Smooth muscle cell (in vitro differentiated cells): Measurements from ENCODE around the gene CKAP5. TPM values are rescaled to one million over a fixed set of nuclear protein-coding genes. Genes with fewer than 3 reads are reported as not detected.

Experiments
- DNase-seq: peaks from one replicate; lab custom pipeline; 2025; ENCODE audit not compliant: unreplicated experiment; lab: John Stamatoyannopoulos, UW
- H2AFZ ChIP-seq: fragments of 200-600 bp; sonication (generic); 2 replicates; pipeline ENCODE4 v1.6.0; 2016; ENCODE audit warnings: antibody characterized with exemption, low read depth, mild to moderate bottlenecking
- H3F3A ChIP-seq: fragments of 200-600 bp; sonication (generic); 2 replicates; pipeline ENCODE4 v1.6.0; 2017; ENCODE audit warnings: antibody characterized with exemption, low read depth
- H3K27ac ChIP-seq: fragments of 200-600 bp; sonication (generic); 2 replicates; pipeline ENCODE4 v1.5.1; 2016; ENCODE audit warnings: low read depth, mild to moderate bottlenecking
- H3K27me3 ChIP-seq: fragments of 200-600 bp; sonication (generic); 2 replicates; pipeline ENCODE4 v1.6.1; 2016; ENCODE audit warnings: low read depth, mild to moderate bottlenecking
- H3K36me3 ChIP-seq: fragments of 200-600 bp; sonication (generic); 2 replicates; pipeline ENCODE4 v1.5.1; 2016; ENCODE audit warnings: low read depth
- H3K4me1 ChIP-seq: fragments of 200-600 bp; sonication (generic); 2 replicates; pipeline ENCODE4 v1.5.1; 2016; ENCODE audit warnings: low read depth
- H3K4me2 ChIP-seq: fragments of 200-600 bp; sonication (generic); 2 replicates; pipeline ENCODE4 v1.6.0; 2016; ENCODE audit warnings: mild to moderate bottlenecking
- H3K4me3 ChIP-seq: fragments of 200-600 bp; sonication (generic); 2 replicates; pipeline ENCODE4 v1.5.1; 2016; ENCODE audit warnings: mild to moderate bottlenecking
- H3K79me2 ChIP-seq: fragments of 200-600 bp; sonication (generic); 2 replicates; pipeline ENCODE4 v1.6.0; 2016; ENCODE audit warnings: low read depth, mild to moderate bottlenecking
- H3K9ac ChIP-seq: fragments of 200-600 bp; sonication (generic); 2 replicates; pipeline ENCODE4 v1.6.0; 2016; ENCODE audit warnings: low read depth
- H3K9me3 ChIP-seq: fragments of 200-600 bp; sonication (generic); replicated peaks from 2 replicates; pipeline ENCODE4 v1.5.1; 2016; ENCODE audit warnings: low read depth
- H4K20me1 ChIP-seq: fragments of 200-600 bp; sonication (generic); 2 replicates; pipeline ENCODE4 v1.6.0; 2016; ENCODE audit warnings: low read depth
- WGBS: methylation state at CpG from one replicate; pipeline ENCODE4 v1.1.7; 2016; ENCODE audit warnings: low lambda C conversion rate; 5-methylcytosine and 5-hydroxymethylcytosine counted together
- microRNA-seq: library from miRNA; unstranded; fragments of <30 nt; microRNA quantifications from one replicate; pipeline ENCODE4, GENCODE V29; 2016; ENCODE audit warnings: borderline number of aligned reads
- polyA plus RNA-seq: library from polyadenylated mRNA; unstranded; fragments of >200 nt; fragmentation: Nextera tagmentation; extraction: Ambion mirVana; gene quantifications from 2 replicates; pipeline ENCODE4 v1.2.1, GENCODE V29; 2016
- small RNA-seq: library from RNA; depleted of rRNA; stranded (forward); fragments of <200 nt; gene quantifications from one replicate; pipeline ENCODE3, GENCODE V24; 2014
- total RNA-seq: library from RNA; depleted of rRNA; stranded (reverse); fragments of >200 nt; gene quantifications from 2 replicates; pipeline ENCODE4 v1.2.3, GENCODE V29; 2014
- TF ChIP-seq, protein P1 (sequence below): fragments of 200-600 bp; sonication (generic); IDR thresholded peaks from 2 replicates; pipeline ENCODE4 v1.5.1; 2017; ENCODE audit warnings: borderline replicate concordance, mild to moderate bottlenecking, antibody characterized with exemption; ENCODE audit not compliant: insufficient read depth, poor library complexity, severe bottlenecking

Gene CKAP5
- total and polyA plus RNA-seq, 2 experiments from 2014 or later: 24.5 to 57.0 TPM

GRCh38 chr11:46694072-46694471, 152.0 kb downstream of the CKAP5 start:
- Histone ChIP-seq H3K4me3 (no peak overlapping the region), H3K9me3 (no peaks in the 10 kb centered on the region), H3F3A (no peaks in the 10 kb centered on the region), H3K4me2 (no peak overlapping the region), H3K27me3 (no peaks in the 10 kb centered on the region), H2AFZ (no peak overlapping the region), H3K36me3 (no peaks in the 10 kb centered on the region), H3K27ac (peak overlapping the region; percentile 79), H3K9ac (peak overlapping the region; percentile 38), H4K20me1 (peaks cover 14% of the 10 kb centered on the region), H3K79me2 (peaks cover 16% of the 10 kb centered on the region), H3K4me1 (peaks cover 2% of the 10 kb centered on the region)
- DNase-seq: no peak
- WGBS: 86% methylated on average over 6 of the region's 6 CpGs
- TF ChIP-seq, protein P1, sequence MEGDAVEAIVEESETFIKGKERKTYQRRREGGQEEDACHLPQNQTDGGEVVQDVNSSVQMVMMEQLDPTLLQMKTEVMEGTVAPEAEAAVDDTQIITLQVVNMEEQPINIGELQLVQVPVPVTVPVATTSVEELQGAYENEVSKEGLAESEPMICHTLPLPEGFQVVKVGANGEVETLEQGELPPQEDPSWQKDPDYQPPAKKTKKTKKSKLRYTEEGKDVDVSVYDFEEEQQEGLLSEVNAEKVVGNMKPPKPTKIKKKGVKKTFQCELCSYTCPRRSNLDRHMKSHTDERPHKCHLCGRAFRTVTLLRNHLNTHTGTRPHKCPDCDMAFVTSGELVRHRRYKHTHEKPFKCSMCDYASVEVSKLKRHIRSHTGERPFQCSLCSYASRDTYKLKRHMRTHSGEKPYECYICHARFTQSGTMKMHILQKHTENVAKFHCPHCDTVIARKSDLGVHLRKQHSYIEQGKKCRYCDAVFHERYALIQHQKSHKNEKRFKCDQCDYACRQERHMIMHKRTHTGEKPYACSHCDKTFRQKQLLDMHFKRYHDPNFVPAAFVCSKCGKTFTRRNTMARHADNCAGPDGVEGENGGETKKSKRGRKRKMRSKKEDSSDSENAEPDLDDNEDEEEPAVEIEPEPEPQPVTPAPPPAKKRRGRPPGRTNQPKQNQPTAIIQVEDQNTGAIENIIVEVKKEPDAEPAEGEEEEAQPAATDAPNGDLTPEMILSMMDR: no peak

GRCh38 chr11:46693597-46694012, 152.5 kb downstream of the CKAP5 start:
- Histone ChIP-seq H3K27ac (peak overlapping the region; percentile 79), H3K36me3 (no peaks in the 10 kb centered on the region)

More at GRCh38 chr11:46693597-46694012, 152.5 kb downstream of the CKAP5 start:
- Histone ChIP-seq H3K9me3 (no peaks in the 10 kb centered on the region), H2AFZ (no peak overlapping the region), H3K79me2 (peaks cover 13% of the 10 kb centered on the region), H3F3A (no peaks in the 10 kb centered on the region), H3K4me1 (no peaks in the 10 kb centered on the region), H3K4me3 (no peak overlapping the region), H3K4me2 (no peak overlapping the region), H3K9ac (peak overlapping the region; percentile 38), H3K27me3 (no peaks in the 10 kb centered on the region), H4K20me1 (peaks cover 14% of the 10 kb centered on the region)
- WGBS: 58% methylated on average over 2 of the region's 2 CpGs
- DNase-seq: no peak
- TF ChIP-seq, protein P1: no peak

Small RNA genes within 50 kb of the gene (microRNA-seq; reads per million reads assigned to microRNA genes)
- 2.3 reads per million for gene MIR5582

Small RNA genes within 50 kb of the gene (small RNA-seq; reads per million reads assigned to genes)
- gene MIR5582: not detected
- gene RF00573: not detected
- gene SNORD67: 112 reads per million, percentile 98 among the genes with 10 or more reads in this experiment

Other genes starting within 250 kb of the CKAP5 start
- gene HARBI1, start 229.1 kb downstream of the CKAP5 start, total RNA-seq: 2.5 and 2.9 TPM in 2 replicates
- 2.4 and 5.1 TPM in 2 replicates for gene HARBI1, start 229.1 kb downstream of the CKAP5 start, polyA plus RNA-seq
- gene ATG13, start 228.7 kb downstream of the CKAP5 start, total RNA-seq: 60.2 and 96.5 TPM in 2 replicates
- gene ATG13, start 228.7 kb downstream of the CKAP5 start, polyA plus RNA-seq: 65.6 and 66.3 TPM in 2 replicates
- 31.0 and 40.9 TPM in 2 replicates for gene ARHGAP1, start 145.7 kb downstream of the CKAP5 start, total RNA-seq
- 92.8 and 98.4 TPM in 2 replicates for gene ARHGAP1, start 145.7 kb downstream of the CKAP5 start, polyA plus RNA-seq
- 6.2 and 13.3 TPM in 2 replicates for gene ZNF408, start 145.2 kb downstream of the CKAP5 start, total RNA-seq
- gene ZNF408, start 145.2 kb downstream of the CKAP5 start, polyA plus RNA-seq: 15.8 and 24.1 TPM in 2 replicates
- gene F2, start 127.1 kb downstream of the CKAP5 start, total RNA-seq: 0.27 TPM in 1 of 2 replicates, not detected in the other
- 0.21 TPM in 1 of 2 replicates, not detected in the other for gene F2, start 127.1 kb downstream of the CKAP5 start, polyA plus RNA-seq
- 13.6 and 14.8 TPM in 2 replicates for gene LRP4, start 72.3 kb upstream of the CKAP5 start, total RNA-seq
- gene LRP4, start 72.3 kb upstream of the CKAP5 start, polyA plus RNA-seq: 7.1 and 10.4 TPM in 2 replicates
- 26.4 and 37.4 TPM in 2 replicates for gene CSTPP1, start 90.5 kb upstream of the CKAP5 start, total RNA-seq
- 44.8 and 45.9 TPM in 2 replicates for gene CSTPP1, start 90.5 kb upstream of the CKAP5 start, polyA plus RNA-seq